Left cardiac atrium (tissue), 4 donors: ENCODE results near the gene ITPR3. TPM values are rescaled to one million over a fixed set of nuclear protein-coding genes. Genes with fewer than 3 reads are reported as not detected.

Source experiments
- ATAC-seq, 2 donors: fragments of 200-7000 bp; cut with Tn5 transposase; one replicate each; pipeline ENCODE4 v1.9.1; 2020; ENCODE audit warnings: mild to moderate bottlenecking in 2 of 2, moderate library complexity in 2 of 2
- DNase-seq: peaks from one replicate; pipeline ENCODE4 v3.0.0-alpha.2; 2020
- intact Hi-C, 2 donors: fragments of 100-400 bp; cut with DNase I; formaldehyde crosslinking; loops; one replicate each; pipeline versions ENCODE4 v1.14.1 to v1.15.1; 2022 to 2023
- total RNA-seq, 2 donors: library from RNA; stranded (reverse); fragmentation: NEBNext Ultra II Directional; extraction: Animal tissue kit (Norgen Biotek cat#: 25700); gene quantifications; one replicate each; pipeline ENCODE4 v1.2.1, GENCODE V29; 2021
- donor health status: DM: no; HTN: yes; CAD: no.
- donor health status: DM: no; HTN: yes; CAD: no; lungs with severe emphysema.
- donor health status: DM: yes; HTN: yes; CAD: no.
- donor health status: Dilated cardiomyopathy.

Gene ITPR3
- total RNA-seq, 2 donors from 2014 or later, result 9.6 to 16.6 TPM

DNA sequence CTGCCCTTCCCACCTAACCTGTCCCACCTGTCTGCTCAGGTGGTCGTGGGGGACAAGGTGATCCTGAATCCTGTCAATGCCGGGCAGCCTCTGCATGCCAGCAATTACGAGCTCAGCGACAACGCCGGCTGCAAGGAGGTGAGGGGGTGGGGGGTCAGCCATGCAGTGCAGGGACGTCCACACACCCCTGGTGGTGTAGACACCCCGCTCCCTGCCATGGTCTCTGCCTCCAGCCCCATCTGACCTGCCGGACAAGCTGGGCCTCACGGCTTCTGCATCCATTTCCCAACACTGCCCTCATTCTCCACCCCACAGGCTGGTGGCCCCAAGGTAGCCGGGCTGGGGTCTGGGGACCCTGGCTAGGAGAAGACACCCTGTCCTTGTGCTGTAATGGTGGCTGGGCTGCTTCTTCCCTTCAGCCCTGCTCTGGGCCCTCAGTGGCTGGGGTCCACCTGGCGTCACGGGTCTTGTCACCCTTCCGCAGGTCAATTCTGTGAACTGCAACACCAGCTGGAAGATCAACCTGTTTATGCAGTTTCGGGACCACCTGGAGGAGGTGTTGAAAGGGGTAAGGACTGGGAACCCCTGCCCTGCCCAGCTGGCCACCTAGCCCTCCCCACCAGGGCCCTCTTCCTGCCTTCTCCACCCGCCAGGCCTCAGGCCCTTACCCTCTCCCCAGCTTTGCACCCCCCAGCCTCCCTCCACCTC, 38.0 kb downstream of the ITPR3 start:
- intact Hi-C loops, result no loop called here
- ATAC-seq (no peak), DNase-seq (no peak)

DNA sequence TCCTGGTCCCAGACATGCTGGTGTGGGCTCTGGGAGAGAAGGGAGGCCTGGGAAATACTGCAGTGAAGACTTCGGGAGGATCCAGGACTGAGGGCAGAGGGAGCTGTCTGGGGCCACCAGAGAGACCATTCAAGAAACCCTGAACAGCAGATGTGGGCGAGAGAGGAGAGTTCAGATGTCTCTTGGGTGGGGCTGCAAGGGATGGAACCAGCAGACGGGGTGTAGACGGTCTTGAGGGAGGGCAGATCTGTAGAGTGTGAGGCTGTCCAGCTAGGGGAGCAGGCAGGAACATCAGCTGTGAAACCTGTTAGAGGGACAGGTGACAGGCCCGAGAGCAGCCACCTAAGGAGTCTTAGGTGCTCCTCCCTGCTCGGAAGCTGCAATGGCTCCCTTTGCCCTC, 38.9 kb downstream of the ITPR3 start:
- intact Hi-C loops, result no loop called here
- no peak for ATAC-seq
- no peak for DNase-seq

DNA sequence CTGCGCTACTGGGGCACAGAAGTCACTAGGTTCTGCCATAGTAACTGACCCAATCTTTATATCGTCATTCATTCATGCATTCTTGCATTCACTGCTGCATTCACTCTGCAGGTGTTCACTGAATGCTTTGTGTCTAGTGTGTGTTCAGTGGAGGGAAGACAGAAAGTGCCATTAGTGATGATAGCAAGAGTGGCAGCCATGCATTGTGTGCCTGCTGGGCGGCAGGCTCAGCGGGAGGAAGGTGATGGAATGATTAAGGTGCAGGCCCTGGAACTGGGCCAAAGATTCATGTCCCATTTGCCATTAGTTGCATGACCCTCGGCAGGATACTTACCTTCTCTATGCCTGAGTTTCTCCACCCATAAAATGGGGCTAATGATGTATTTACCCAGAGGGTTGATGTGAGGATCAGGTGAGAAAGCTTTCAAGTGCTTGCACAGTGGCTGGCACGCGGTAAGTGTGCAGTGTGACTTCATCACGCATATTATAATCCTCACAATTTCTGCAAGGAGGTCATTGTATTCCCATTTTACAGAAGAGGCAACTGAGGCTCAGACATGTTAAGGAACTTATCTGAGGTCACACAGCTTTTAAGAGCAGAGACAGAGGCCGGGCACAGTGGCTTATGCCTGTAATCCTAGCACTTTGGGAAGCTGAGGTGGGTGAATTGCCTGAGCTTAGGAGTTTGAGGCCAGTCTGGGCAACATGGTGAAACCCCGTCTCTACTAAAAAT, 40.1 kb downstream of the ITPR3 start:
- intact Hi-C loops, result no loop called here
- no peak for ATAC-seq
- DNase-seq, result no peak

DNA sequence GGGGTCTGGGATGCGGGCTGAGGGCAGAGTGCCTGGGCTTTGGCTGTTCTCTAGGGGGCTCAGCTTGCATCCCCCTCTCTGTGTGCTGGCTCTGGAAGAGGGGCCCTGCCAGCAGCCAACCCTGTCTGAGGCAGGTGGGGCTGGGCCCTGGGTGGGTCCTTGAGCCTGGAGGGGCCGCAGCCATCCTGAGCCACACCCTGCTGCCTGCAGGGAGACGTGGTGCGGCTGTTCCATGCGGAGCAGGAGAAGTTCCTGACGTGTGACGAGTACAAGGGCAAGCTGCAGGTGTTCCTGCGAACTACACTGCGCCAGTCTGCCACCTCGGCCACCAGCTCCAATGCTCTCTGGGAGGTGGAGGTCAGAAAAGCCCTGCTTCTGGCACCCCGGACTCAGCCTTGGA, 41.2 kb downstream of the ITPR3 start:
- ATAC-seq (no peak), DNase-seq (no peak)
- intact Hi-C loops, result no loop called here

DNA sequence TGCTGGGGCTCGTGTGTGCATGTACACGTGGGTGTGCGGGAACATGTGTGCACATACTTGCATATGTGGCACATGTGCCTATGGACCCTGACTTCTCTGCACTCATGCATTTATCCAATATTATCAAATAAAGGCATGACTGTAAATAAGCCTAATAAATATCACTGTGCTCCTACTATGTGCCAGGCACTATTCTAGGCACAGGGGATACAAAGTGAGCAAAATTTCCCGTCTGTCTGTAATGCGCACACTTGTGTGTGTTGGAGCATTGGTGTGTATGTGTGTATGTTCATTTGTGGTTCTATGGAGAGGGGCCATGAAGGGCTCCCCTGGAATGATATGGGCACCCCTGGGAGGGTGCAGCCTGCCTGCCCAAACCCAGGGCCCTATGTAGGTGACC, 41.9 kb downstream of the ITPR3 start:
- DNase-seq (no peak), ATAC-seq (no peak)
- intact Hi-C loops, result no loop called here

DNA sequence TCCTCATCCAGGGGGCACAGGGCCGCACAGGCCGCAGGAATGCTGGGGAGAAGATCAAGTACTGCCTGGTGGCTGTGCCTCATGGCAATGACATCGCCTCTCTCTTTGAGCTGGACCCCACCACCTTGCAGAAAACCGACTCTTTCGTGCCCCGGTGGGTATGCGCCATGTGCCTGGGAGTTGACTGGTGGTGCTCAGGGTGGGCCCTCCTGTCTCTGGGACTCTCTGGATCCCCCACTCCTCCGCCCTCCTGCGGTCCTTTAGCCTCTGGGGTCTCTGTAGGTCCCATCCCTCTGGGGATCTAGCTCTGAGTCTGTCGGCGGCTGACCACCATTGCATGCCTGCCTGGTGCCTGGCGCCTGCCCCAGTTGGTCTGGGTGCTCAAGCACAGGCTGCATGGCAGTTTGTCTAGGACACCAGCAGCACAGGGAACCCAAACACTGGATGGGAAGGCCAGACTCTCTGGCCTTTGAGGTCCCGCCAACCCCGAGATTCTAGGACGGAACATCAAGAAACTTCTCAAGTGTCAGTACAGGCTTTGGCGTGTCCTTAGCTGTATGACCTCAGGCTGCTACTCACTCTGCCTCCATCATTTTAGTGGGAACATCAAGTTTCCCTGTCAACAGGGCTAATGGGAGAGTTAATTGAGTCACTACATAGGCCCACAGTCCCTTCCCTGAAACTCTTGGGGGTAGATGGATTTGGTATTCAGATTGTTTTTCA, 42.8 kb downstream of the ITPR3 start:
- DNase-seq (no peak), ATAC-seq (no peak)
- intact Hi-C loops, result no loop called here

DNA sequence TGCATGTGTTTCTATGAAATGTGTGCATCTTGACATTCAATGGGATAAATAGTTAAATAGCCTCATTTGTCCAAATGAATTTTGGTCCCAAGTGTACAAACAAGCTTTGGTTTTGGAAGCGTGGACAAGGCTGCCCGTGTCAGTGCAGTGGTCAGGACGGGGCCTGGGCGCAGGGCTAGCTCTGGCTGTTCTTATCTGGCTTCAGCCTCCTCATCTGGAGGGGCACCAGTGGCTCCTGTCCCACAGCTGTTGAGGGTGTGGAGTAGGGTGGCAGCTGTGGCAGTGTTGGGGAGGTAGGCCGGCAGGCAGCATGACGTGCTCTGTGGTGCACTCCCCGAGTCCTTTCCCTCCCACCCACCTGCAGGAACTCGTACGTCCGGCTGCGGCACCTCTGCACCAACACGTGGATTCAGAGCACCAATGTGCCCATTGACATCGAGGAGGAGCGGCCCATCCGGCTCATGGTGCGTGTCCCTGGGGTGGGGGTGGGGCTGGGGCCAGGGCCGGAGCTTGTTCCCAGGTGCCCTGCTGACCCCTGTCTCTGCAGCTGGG, 43.5 kb downstream of the ITPR3 start:
- intact Hi-C loops, result no loop called here
- no peak for ATAC-seq
- DNase-seq, result no peak

DNA sequence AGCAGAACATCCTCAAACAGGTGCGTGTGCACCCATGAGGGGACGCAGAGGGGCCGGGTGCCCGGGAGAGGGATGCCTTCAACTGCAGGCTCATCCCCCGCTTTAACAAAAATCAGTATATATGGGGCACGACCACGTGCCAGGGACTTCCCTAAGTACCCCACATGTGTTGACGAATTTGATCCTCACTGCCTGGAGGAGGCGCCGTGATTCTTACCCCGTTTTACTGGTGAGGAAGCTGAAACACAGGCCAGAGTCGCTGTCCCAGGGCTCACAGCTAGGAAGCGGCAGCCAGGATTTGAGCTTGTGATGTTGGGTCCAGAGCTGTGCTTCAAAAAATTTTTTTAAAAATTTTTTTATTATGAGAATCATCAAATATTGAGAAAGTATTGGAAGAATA, 44.8 kb downstream of the ITPR3 start:
- intact Hi-C loops, result no loop called here
- no peak for DNase-seq
- ATAC-seq, result no peak

DNA sequence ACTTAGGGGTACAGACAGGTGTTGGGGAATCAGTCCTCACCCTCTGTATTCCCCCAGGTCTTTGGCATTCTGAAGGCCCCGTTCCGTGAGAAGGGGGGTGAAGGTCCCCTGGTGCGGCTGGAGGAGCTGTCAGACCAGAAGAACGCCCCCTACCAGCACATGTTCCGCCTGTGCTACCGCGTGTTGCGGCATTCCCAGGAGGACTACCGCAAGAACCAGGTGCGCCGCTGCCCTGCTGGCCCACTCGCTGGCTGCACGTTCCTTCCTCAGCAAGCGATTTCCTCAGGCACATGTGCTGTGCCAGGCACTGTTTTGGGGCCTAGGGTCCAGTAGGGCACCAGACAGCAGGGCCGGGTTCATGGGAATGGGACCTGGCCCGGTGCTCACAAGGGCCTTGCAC, 46.0 kb downstream of the ITPR3 start:
- no peak for ATAC-seq
- intact Hi-C loops, result no loop called here
- no peak for DNase-seq

DNA sequence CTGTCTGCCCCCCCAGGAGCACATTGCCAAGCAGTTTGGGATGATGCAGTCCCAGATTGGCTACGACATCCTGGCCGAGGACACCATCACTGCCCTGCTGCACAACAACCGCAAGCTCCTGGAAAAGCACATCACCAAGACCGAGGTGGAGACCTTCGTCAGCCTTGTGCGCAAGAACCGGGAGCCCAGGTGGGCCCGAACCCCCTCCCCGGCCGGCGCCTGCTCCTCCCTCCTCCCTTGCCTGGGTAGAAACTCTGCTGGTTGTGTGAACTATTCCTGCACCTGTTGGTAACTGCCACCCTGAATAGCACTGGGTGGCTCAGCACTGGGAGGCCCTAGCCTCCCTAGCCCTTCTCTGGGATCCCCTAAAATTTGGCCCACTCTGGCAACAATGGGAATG, 46.7 kb downstream of the ITPR3 start:
- ATAC-seq, result no peak
- intact Hi-C loops, result no loop called here
- DNase-seq, result no peak

DNA sequence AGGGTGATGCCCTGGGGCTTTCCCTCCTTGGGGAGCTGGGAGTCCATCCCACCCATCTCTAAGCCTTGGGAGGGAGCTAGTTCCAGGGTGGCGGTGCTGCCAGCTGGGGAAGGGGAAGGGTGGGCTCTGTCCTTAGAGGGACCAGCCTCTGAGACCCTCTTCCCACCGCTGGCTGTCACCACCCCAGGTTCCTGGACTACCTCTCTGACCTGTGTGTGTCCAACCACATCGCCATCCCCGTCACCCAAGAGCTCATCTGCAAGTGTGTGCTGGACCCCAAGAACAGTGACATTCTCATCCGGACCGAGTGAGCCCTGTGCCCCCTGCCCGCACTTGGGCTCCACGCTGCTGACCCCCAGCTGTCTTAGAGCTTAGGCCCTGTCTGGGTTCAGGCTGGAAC, 47.2 kb downstream of the ITPR3 start:
- ATAC-seq (no peak), DNase-seq (no peak)
- intact Hi-C loops, result no loop called here

DNA sequence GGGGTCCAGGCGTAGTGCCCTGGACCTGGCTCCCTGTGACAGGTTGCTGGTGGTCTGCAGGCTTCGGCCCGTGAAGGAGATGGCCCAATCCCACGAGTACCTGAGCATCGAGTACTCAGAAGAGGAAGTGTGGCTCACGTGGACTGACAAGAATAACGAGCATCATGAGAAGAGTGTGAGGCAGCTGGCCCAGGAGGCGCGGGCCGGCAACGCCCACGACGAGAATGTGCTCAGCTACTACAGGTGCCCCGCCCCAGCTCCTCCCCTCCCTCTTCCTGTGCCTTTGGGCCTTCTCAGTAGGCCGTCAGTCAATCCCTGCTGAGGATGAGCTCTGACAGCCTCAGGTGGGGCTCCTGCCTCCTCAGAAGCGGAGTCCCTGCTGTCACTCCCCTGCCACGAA, 47.8 kb downstream of the ITPR3 start:
- intact Hi-C loops, result no loop called here
- peak in 1 of 2 donors; percentile 3 for ATAC-seq
- peak; percentile 40 for DNase-seq

DNA sequence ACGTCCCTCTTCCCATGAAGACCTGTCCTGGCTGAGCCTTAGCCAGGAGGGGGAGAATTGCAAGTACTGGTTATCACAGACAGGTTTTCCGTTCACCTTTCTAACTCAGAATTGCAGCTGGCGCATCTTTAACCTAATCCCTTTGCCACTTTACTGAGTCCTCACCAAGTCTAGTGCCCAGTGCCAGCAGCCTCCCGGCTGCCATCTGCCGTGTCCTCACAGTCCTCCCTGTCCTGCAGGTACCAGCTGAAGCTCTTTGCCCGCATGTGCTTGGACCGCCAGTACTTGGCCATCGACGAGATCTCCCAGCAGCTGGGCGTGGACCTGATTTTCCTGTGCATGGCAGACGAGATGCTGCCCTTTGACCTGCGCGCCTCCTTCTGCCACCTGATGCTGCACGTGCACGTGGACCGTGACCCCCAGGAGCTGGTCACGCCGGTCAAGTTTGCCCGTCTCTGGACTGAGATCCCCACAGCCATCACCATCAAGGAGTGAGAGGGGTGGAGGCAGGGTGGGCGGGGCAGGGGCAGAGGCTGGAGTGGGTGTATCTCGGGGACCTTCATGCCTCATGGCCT, 49.1 kb downstream of the ITPR3 start:
- ATAC-seq (no peak), DNase-seq (no peak)
- intact Hi-C loops, result loop anchor here in 1 of 2 donors (10.0 kb wide), 1 partner anchor 85 kb away; the partner anchor contains the start of gene BAK1

DNA sequence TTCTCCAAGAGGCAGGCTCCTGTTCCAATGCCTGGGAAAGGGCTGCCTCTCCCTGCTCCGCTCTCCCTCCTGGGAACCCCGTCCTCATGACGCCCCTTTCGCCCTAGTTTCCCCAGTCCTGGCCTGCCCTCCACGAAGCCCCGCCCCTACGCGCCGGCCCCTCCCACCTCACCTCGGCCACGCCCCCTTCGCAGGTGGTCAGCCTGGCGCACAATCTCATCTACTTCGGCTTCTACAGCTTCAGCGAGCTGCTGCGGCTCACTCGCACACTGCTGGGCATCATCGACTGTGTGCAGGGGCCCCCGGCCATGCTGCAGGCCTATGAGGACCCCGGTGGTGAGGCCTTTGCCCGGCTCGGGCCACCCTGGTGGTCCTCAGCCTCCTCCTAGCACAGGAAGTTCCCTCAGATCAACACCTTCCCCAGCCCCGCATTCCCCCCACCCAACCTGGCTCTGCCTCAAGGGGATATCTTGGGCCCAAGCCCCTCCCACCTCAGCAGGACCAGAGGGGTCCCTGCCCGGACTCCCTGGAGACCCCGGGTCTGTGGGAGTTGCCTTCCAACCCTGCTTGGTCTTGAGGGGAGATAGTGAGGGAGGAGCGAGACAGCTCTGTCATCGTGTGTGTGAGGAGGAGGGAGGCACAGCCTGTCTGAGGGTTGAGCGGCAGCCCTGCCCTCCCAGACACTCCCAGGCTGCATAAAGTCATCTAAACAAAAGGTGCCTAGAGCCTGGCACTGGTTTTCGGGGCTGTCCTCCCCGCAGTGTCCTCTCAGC, 50.0 kb downstream of the ITPR3 start:
- DNase-seq, result no peak
- intact Hi-C loops, result loop anchor here in 1 of 2 donors (10.0 kb wide), 1 partner anchor 86 kb away; the partner anchor contains the start of gene BAK1
- no peak for ATAC-seq

DNA sequence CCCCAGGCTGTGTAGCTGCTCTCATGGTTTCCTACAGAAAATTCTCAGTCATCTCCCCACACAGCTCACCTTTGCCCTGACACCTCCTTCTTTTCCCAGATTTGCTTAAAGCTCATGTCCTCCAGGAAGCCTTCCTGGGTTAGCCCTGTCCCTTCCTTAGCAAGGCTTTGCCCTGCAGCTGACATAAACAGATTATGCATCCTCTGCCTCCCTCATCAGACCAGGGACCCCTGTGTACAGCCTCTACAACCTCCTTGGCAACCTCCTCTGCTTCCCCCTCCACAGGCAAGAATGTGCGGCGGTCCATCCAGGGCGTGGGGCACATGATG, 50.6 kb downstream of the ITPR3 start:
- DNase-seq (no peak), ATAC-seq (no peak)
- intact Hi-C loops, result loop anchor here in 1 of 2 donors (10.0 kb wide), 1 partner anchor 87 kb away; the partner anchor contains the start of gene BAK1

DNA sequence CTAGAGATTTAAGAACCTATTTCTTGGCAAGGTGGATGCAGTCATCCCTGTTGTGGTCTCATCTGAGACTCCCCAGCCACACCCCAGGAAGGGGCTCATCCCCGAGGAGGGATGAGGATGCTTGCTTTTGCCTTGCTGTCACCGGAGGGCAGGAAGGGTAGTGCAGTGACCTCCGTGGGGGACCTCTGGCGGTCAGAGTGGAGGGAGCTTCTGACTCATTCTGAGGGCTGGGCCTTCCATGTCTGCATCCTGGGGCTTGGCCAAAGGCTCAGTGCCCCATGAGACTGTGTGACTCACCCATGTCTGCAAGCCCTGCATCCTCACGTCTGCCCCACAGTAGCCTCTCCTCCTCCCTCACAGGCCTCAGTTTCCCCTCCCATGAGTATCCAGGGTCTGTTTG, 51.7 kb downstream of the ITPR3 start:
- ATAC-seq (peak; percentile 92 to 95), DNase-seq (peak; percentile 92)
- intact Hi-C loops, result loop anchor here in 1 of 2 donors (10.0 kb wide), 1 partner anchor 88 kb away; the partner anchor contains the start of gene BAK1

DNA sequence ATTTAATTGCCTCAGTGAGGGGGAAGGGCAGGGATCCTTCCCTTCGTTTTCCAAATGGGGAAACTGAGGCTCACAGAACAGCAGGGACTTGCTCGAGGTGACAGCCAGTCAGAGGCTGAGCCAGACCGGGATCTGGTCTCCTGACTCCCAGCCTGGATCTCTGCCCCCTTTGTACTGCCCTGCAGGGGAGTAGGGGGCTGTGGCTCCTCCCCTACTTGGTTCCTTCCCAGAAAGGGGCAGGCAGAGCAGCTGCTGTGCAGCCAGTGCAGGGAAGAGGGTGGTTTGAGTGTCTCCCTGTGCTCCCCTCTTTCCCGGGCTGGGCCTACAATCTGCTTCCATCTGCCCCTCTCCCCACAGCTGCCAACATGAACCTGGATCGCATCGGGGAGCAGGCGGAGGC, 52.7 kb downstream of the ITPR3 start:
- intact Hi-C loops, result loop anchor here in 1 of 2 donors (10.0 kb wide), 1 partner anchor 89 kb away; the partner anchor contains the start of gene BAK1

DNA sequence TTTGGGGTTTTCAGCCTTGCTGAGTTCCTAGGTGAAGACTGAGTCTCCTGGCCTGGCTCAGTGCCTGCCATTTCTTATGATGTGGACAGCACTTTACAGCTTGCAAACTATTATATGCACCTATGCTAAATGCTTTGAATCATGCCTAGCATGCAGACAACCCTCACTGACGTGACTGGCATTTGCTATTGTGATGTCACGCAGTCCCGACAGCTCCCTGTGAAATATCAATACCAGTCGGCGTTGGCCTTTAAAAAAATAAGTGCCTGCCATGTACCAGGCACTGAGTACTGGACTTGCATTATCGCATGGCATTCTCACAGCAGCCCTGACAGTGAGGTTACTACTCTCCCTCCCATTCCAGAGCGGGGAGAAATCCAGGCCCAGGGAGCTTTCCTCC, 54.8 kb downstream of the ITPR3 start:
- ATAC-seq (no peak), DNase-seq (no peak)
- intact Hi-C loops, result loop anchor here in 1 of 2 donors (10.0 kb wide), 1 partner anchor 91 kb away; the partner anchor contains the start of gene BAK1

More for the DNA sequence above, 52.7 kb downstream of the ITPR3 start:
- DNase-seq (no peak), ATAC-seq (no peak)
